Activated CD8-positive, alpha-beta T cell treated with anti-CD3 and anti-CD28 coated beads for 36 hours (primary cell): ENCODE results near the gene KIAA0753. TPM values are rescaled to one million over a fixed set of nuclear protein-coding genes. Genes with fewer than 3 reads are reported as not detected.
A peak's percentile ranks its signal among the peaks of the same experiment; 100 is the strongest.
"Not testable (repeated sequence)": the region's sequence is repeated elsewhere in the genome, so short reads cannot be mapped to it uniquely, and the experiment has no call there.

Experiments used
- ATAC-seq: fragments of 200-7000 bp; cut with Tn5 transposase; one replicate; pipeline ENCODE4 v1.10.0; 2021; ENCODE audit warnings: mild to moderate bottlenecking, moderate library complexity
- CTCF ChIA-PET: fragments of 350-600 bp; sonication (Branson Sonifier 250); formaldehyde crosslinking; loops from one replicate; lab custom pipeline; 2021; ENCODE audit warnings: antibody characterized with exemption; lab: Charles Lee
- POLR2A ChIA-PET: fragments of 350-600 bp; sonication (Branson Sonifier 250); formaldehyde crosslinking; loops from one replicate; lab custom pipeline; 2021; ENCODE audit warnings: antibody characterized with exemption; lab: Charles Lee
- DNase-seq: peaks from one replicate; pipeline ENCODE4 v3.0.0-alpha.2; 2020
- H3K27ac Mint-ChIP-seq: one replicate; pipeline ENCODE4 v1.8.0; 2021; ENCODE audit warnings: mild to moderate bottlenecking, mixed read lengths
- H3K27me3 Mint-ChIP-seq: one replicate; pipeline ENCODE4 v1.8.0; 2021; ENCODE audit warnings: mixed read lengths
- H3K36me3 Mint-ChIP-seq: one replicate; pipeline ENCODE4 v1.8.0; 2021; ENCODE audit warnings: low read depth, mixed read lengths
- H3K4me1 Mint-ChIP-seq: one replicate; pipeline ENCODE4 v1.8.0; 2021; ENCODE audit warnings: low read depth, mixed read lengths
- H3K4me3 Mint-ChIP-seq: one replicate; pipeline ENCODE4 v1.8.0; 2021; ENCODE audit warnings: mild to moderate bottlenecking, moderate library complexity, mixed read lengths
- H3K9me3 Mint-ChIP-seq: one replicate; pipeline ENCODE4 v1.8.0; 2021; ENCODE audit warnings: mixed read lengths
- CTCF ChIP-seq: fragments of 200-600 bp; IDR thresholded peaks from one replicate; pipeline ENCODE4 v1.8.0; 2022; ENCODE audit warnings: antibody characterized with exemption, mild to moderate bottlenecking
- intact Hi-C: fragments of 100-400 bp; cut with micrococcal nuclease; formaldehyde crosslinking; loops from one replicate; pipeline ENCODE4 v1.10.0; 2022
- total RNA-seq, 2 experiments: library from RNA; stranded (reverse); gene quantifications; one replicate each; pipeline ENCODE4 v1.2.3, GENCODE V29; 2021

KIAA0753 gene
- total RNA-seq, 2 experiments from 2014 or later = 16.5 to 17.3 TPM

GRCh38 chr17:6667516-6667915 lies 27.0 kb upstream of the KIAA0753 start:
- peak; percentile 59 for ATAC-seq
- Mint-ChIP-seq H3K9me3 (no peaks in the 10 kb centered on the region), H3K27me3 (no peaks in the 10 kb centered on the region), H3K4me1 (peaks cover 15% of the 10 kb centered on the region), H3K27ac (no peak overlapping the region), H3K36me3 (no peaks in the 10 kb centered on the region), H3K4me3 (no peak overlapping the region)
- POLR2A ChIA-PET = no interaction called here
- TF ChIP-seq CTCF = no peak
- intact Hi-C loops = no loop called here
- CTCF ChIA-PET = interaction anchor here (0.5 to 3.2 kb wide), 7 partner anchors 8 to 337 kb away, joined by 4 to 18 read pairs (median 13); no protein-coding TSS in a partner anchor
- peak; percentile 53 for DNase-seq

GRCh38 chr17:6666557-6666956 lies 26.0 kb upstream of the KIAA0753 start:
- Mint-ChIP-seq H3K4me3 (no peak overlapping the region), H3K27ac (no peak overlapping the region), H3K9me3 (no peaks in the 10 kb centered on the region), H3K36me3 (no peaks in the 10 kb centered on the region), H3K27me3 (no peaks in the 10 kb centered on the region), H3K4me1 (peaks cover 16% of the 10 kb centered on the region)
- ChIA-PET CTCF (interaction anchor here (0.7 to 3.2 kb wide), 15 partner anchors 9 to 378 kb away, joined by 3 to 18 read pairs (median 5); partner anchors contain the start of genes C17orf100, MED31, SLC16A11 and TEKT1), POLR2A (interaction anchor here (1.1 kb wide), 1 partner anchor 15 kb away, joined by 3 read pairs; the partner anchor contains the start of genes C17orf100 and MED31)
- no peak for TF ChIP-seq CTCF
- DNase-seq = no peak
- intact Hi-C loops = no loop called here
- ATAC-seq = no peak

GRCh38 chr17:6666077-6666521 lies 25.6 kb upstream of the KIAA0753 start:
- ChIA-PET CTCF (interaction anchor here (0.7 to 3.2 kb wide), 17 partner anchors 9 to 378 kb away, joined by 3 to 18 read pairs (median 5); partner anchors contain the start of genes C17orf100, MED31, SLC16A11 and TEKT1), POLR2A (interaction anchor here (1.1 kb wide), 1 partner anchor 15 kb away, joined by 3 read pairs; the partner anchor contains the start of genes C17orf100 and MED31)
- TF ChIP-seq CTCF = peak; percentile 93

GRCh38 chr17:6663200-6663599 lies 22.7 kb upstream of the KIAA0753 start:
- intact Hi-C loops, H3K36me3 Mint-ChIP-seq, DNase-seq, H3K9me3 Mint-ChIP-seq, ATAC-seq, H3K4me3 Mint-ChIP-seq, H3K27ac Mint-ChIP-seq, POLR2A ChIA-PET, H3K27me3 Mint-ChIP-seq: not testable (repeated sequence)
- CTCF ChIA-PET = interaction anchor here (1.0 kb wide), 1 partner anchor 14 kb away, joined by 3 read pairs; no protein-coding TSS in a partner anchor
- H3K4me1 Mint-ChIP-seq = peaks cover 33% of the 10 kb centered on the region

More at GRCh38 chr17:6666077-6666521, 25.6 kb upstream of the KIAA0753 start:
- DNase-seq (peak; percentile 63), ATAC-seq (peak; percentile 81)
- Mint-ChIP-seq H3K27me3 (no peaks in the 10 kb centered on the region), H3K9me3 (no peaks in the 10 kb centered on the region), H3K4me3 (no peak overlapping the region), H3K27ac (no peak overlapping the region), H3K36me3 (no peaks in the 10 kb centered on the region), H3K4me1 (peaks cover 20% of the 10 kb centered on the region)
- intact Hi-C loops = no loop called here

- TF ChIP-seq CTCF = no peak
- H3K4me1 Mint-ChIP-seq = peaks cover 32% of the 10 kb centered on the region
- POLR2A ChIA-PET = interaction anchor here (1.0 kb wide), 1 partner anchor 51 kb away, joined by 3 read pairs; no protein-coding TSS in a partner anchor
- CTCF ChIA-PET = no interaction called here
- H3K27me3 Mint-ChIP-seq = no peaks in the 10 kb centered on the region
- H3K9me3 Mint-ChIP-seq = no peaks in the 10 kb centered on the region
- ATAC-seq (no peak), DNase-seq (no peak)
- no peaks in the 10 kb centered on the region for H3K36me3 Mint-ChIP-seq
- no peak overlapping the region for H3K27ac Mint-ChIP-seq
- intact Hi-C loops = no loop called here
- no peak overlapping the region for H3K4me3 Mint-ChIP-seq
Observed at GRCh38 chr17:6661464-6661848, 20.9 kb upstream of the KIAA0753 start.
